Fibroblast of skin of left quadriceps (primary cell): ENCODE data around the gene OAS3.
"Not testable (repeated sequence)": the region's sequence is repeated elsewhere in the genome, so short reads cannot be mapped to it uniquely, and the experiment has no call there.

ENCODE experiments used
- DNase-seq, 2 experiments: peaks; one replicate each; pipeline ENCODE4 v3.0.0-alpha.2; 2013; ENCODE audit warnings: low read depth in 2 of 2

OAS3 gene

GRCh38 chr12:112924986-112925385 lies 13.3 kb upstream of the OAS3 start:
- DNase-seq = no peak

GRCh38 chr12:112926416-112927033 lies 11.7 kb upstream of the OAS3 start:
- DNase-seq = not testable (repeated sequence)

- no peak for DNase-seq
These were observed 10.8 kb upstream of the OAS3 start for GRCh38 chr12:112927475-112927874.

- no peak for DNase-seq
These were observed 10.3 kb upstream of the OAS3 start for GRCh38 chr12:112927925-112928324.

DNA sequence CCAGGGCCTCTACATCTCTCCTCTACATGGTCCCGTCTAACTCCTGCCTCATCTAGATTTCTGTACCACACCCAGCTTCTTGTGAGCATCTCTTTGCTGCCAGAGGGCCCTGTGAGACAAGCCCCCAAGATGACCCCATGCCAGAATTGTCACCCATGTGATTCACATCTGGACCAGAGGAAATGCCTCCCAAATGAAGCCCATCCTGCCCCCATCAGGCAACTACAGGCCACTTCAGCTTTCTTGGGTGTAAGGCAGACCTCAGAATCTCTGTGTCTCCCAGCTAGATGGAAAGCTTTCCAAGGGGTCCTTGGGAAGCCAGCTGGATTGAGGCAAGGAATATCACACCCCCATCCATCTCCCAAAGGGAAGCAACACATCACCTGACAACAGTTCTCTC lies 9.3 kb upstream of the OAS3 start:
- no peak for DNase-seq

GRCh38 chr12:112929715-112930114 lies 8.6 kb upstream of the OAS3 start:
- DNase-seq = no peak

- no peak for DNase-seq
These were observed 7.9 kb upstream of the OAS3 start for GRCh38 chr12:112930350-112930749.

DNA sequence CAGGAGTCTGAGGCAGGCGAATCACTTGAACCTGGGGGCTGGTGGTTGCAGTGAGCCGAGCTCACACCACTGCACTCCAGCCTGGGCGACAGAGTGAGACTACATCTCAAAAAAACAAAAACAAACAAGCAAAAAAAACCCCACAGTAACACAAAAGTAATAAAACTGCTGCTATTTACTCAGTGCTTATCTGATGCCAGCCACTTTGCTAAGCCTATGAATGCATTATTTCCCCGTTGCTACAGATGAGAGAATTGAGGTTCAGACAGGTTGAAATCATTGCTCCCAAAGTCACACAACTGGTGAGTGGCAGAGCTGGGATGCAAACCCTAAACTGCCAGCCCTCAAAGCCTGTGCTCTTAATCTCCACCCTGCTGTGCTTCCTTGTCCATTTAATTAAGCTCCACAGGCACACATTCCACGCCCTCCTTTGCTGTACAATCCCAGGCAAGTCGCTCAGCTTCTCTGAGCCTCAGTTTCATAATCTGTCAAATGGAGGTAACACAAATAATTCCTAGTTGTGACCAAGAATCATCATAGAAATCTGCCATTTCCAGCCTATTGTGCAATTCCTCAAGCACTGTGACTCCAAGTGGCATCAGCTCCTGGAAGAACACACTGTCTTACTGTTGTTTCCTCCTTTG lies 5.7 kb upstream of the OAS3 start:
- no peak for DNase-seq

DNA sequence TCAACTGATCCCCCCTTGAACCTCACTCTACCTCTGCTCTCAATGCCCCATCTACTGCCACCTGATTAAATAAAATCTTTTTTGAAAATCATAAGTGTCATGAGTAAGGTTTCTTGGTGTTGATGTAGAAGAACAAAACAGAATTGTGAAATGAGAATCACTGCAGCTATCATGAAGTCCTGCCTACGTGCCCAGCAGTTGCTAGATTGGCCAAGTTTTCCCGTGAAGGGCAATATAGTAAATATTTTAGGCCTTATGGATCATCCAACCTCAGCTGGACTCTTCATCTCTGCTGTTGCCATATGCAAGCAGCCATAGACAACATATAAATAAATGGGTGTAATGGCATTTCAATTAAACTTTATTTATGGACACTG lies 5.2 kb upstream of the OAS3 start:
- DNase-seq = no peak

GRCh38 chr12:112936264-112936663 lies 2.0 kb upstream of the OAS3 start:
- no peak for DNase-seq

DNA sequence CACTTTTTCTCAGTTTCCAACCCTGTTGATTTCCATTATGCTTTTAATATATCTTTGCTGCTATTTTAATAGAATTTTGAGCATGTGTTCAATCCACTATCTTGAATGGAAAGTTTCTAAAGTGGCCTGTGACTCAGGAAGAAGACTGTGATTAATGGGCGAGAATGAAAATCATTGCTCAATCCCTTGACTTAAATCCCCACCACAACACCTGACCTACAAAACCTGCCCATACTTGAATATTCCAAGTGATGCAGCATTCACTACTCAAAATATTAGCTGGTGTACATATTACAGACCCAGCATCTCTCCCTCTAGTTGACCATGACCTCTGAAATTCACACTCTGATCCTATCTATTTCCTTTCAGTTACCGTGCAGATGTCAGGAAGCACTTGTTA lies 1.3 kb upstream of the OAS3 start:
- no peak for DNase-seq

- no peak for DNase-seq
These were observed 477 bp downstream of the OAS3 start for GRCh38 chr12:112938751-112939150.

DNA sequence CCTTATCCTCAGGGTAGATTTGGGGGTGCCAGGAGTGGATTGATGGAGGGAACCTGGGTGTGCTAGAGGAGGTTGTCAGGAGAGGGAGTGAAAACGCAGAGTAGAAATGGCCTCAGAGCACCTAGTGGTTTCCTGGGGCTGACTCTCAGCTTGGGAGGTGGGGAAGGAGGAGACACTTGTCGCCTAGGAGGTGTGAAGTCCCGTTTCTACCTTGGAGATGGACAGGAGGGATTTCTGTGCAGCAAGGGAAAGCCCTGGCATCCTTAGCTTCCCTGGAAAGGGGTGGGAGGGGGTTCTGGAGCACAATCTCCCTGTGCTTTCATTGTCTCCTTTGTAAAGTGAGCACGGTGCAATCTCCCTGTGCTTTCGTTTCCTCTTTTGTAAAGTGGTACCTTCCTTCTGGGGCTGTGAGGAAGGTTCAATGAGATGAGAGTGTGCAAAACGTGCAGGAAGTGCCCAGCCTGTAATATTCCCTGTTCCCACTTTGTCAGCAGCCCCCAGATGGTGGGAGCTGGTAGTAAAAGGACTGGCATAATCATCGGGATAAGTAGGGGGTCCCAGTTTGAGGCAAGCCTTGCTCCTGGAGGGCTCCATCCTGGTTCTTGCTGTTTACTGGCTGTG lies 1.6 kb downstream of the OAS3 start:
- DNase-seq = no peak

DNA sequence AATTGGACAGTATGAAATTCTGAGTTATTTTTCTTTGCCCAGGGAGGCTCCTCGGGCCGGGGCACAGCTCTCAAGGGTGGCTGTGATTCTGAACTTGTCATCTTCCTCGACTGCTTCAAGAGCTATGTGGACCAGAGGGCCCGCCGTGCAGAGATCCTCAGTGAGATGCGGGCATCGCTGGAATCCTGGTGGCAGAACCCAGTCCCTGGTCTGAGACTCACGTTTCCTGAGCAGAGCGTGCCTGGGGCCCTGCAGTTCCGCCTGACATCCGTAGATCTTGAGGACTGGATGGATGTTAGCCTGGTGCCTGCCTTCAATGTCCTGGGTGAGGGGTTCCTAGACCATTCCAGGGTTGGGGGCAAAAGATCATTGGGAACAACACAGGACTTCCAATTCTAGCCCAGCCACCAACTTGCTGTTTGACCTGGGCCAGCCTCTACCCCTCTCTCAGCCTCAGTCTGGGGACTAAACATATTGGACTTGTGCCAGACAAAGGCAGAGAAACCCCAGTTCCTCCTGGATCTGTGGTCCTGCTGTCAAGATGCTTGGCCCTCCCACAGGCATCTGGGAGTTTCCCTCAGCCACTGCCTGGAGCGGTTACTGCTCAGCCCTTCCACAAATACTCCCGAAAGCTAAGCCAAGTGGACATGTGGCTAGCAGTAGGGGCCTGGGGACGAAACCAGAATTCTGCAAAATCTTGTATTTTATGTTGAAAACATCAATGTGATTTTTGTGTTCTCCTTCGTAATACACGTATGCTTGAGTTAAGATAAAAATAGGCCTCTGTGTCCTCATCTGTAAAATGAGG lies 3.5 kb downstream of the OAS3 start:
- DNase-seq = no peak

DNA sequence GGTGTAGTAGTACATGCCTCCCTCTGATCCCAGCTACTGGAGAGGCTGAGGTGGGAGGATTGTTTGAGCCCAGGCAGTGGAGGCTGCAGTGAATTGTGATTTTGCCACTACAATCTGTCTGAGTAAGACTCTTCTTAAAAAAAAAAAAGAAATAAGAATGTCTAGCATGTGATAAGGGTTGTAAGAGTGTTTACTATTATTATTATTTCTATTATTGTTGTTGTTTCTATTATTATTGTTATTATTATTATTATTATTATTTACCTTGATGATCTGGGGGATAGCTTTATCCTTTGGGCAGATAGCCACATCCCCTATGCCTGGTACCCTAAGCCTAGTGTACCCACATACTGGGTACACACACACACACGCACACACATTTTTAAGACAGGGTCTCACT lies 4.3 kb downstream of the OAS3 start:
- DNase-seq = no peak

DNA sequence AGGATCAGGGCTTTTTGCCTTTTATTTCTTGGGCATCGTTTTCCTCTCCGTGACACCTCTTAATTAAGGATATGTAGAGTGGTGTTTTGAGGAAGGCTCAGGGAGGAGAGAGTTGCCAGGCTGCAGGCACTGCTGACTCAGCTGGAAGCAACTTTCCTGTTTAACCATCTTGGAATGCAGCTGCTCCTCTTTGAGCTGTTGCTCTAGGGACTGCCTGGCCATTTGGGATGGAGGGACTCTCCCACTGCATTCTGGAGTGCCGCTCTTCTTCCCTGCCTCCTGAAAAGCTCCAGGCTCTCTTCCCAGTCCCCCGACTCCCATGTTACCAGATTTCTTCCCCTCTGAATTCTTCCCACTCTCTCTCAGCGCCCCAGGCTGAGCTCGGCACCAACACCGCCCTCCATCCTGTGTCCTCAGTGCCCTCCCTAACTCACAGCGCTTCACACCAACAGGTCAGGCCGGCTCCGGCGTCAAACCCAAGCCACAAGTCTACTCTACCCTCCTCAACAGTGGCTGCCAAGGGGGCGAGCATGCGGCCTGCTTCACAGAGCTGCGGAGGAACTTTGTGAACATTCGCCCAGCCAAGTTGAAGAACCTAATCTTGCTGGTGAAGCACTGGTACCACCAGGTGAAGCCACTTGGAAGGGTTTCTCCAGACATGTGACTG lies 5.9 kb downstream of the OAS3 start:
- DNase-seq = no peak

GRCh38 chr12:112945515-112945914 lies 7.2 kb downstream of the OAS3 start:
- DNase-seq = no peak

DNA sequence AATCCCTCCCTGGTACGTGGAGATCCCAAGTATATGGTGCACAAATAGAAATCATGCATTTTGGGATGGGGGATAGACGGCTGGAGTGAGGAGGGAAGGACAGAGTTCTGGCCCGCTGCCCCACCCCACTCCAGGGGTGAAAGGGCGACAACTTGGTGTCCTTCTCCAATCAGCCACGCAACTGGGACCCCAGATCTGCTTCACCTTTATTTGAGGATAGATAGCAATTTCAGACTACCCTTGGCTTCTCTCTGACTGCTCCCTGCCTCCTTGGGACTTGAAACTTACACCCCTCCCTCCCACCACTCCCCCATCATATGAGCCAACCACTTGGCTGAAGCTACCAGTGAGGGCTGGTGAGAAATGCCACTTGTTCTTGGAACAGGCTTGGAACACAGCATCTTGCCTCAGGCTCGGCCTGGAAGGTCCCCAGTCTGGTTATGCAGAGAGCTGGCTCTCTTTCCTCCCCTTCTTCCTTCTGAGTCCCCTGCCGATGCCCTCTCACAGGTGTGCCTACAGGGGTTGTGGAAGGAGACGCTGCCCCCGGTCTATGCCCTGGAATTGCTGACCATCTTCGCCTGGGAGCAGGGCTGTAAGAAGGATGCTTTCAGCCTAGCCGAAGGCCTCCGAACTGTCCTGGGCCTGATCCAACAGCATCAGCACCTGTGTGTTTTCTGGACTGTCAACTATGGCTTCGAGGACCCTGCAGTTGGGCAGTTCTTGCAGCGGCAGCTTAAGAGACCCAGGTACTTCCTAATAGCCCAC lies 8.1 kb downstream of the OAS3 start:
- no peak for DNase-seq

DNA sequence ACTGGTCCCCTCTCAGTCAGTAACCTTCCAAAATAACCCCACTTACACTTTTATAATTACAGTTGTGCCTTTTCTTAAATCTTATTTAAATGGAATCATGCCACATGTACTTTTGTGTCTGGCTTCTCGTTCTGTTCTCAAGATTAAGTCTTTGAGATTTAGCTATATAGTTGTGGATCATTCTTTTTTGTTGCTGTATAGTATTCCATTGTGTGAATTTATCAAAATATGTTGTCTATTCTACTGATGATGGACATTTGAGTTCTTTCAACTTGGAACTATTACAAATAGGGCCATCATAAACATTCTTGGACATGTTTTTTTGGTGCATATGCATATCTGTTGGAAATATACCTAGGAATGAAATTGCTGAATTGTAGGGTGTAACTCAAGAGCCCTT lies 9.0 kb downstream of the OAS3 start:
- no peak for DNase-seq

DNA sequence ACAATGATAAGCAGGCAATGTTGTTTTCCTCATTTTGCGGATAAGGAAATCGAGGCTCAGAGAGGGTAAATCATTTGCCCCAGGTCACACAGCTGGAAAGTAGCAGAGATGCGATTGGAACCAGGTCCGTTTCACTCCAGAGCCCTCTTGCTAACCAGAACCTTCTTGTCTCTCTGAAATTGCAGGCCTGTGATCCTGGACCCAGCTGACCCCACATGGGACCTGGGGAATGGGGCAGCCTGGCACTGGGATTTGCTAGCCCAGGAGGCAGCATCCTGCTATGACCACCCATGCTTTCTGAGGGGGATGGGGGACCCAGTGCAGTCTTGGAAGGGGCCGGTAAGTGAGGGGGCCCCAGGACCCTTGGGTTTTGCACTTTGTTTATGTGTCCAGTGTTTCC lies 9.5 kb downstream of the OAS3 start:
- no peak for DNase-seq

- DNase-seq = no peak
These were observed 10.5 kb downstream of the OAS3 start for GRCh38 chr12:112948806-112949205.
